ENCODE results near the gene CDK16.

CDK16 gene

GRCh38 chrX:47179221-47179927 lies 39.1 kb upstream of the CDK16 start:
- Mint-ChIP-seq H3K4me3 (no peak overlapping the region), H3K27ac (no peak overlapping the region), H3K36me3 (peaks cover 28% of the 10 kb centered on the region), H3K27me3 (no peaks in the 10 kb centered on the region), H3K9me3 (no peaks in the 10 kb centered on the region), H3K4me1 (peaks cover 2% of the 10 kb centered on the region)
- CTCF ChIA-PET: no interaction called here
- no peak for DNase-seq

- H3K36me3 Mint-ChIP-seq: peaks cover 30% of the 10 kb centered on the region
- H3K4me1 Mint-ChIP-seq: peaks cover 2% of the 10 kb centered on the region
- no peak overlapping the region for H3K4me3 Mint-ChIP-seq
- H3K27me3 Mint-ChIP-seq: no peaks in the 10 kb centered on the region
- CTCF ChIA-PET: no interaction called here
- no peak for DNase-seq
- H3K27ac Mint-ChIP-seq: no peak overlapping the region
- no peaks in the 10 kb centered on the region for H3K9me3 Mint-ChIP-seq
These were observed 38.6 kb upstream of the CDK16 start for GRCh38 chrX:47179928-47180255.

GRCh38 chrX:47180346-47180745 lies 38.1 kb upstream of the CDK16 start:
- peaks cover 2% of the 10 kb centered on the region for H3K4me1 Mint-ChIP-seq
- H3K27ac Mint-ChIP-seq: no peak overlapping the region
- CTCF ChIA-PET: no interaction called here
- DNase-seq: no peak
- peaks cover 30% of the 10 kb centered on the region for H3K36me3 Mint-ChIP-seq
- H3K27me3 Mint-ChIP-seq: no peaks in the 10 kb centered on the region
- H3K4me3 Mint-ChIP-seq: no peak overlapping the region
- H3K9me3 Mint-ChIP-seq: no peaks in the 10 kb centered on the region

GRCh38 chrX:47181301-47181700 lies 37.2 kb upstream of the CDK16 start:
- DNase-seq: no peak
- H3K27ac Mint-ChIP-seq: peak overlapping the region; percentile 37
- H3K4me1 Mint-ChIP-seq: peaks cover under 1% of the 10 kb centered on the region
- H3K36me3 Mint-ChIP-seq: peaks cover 33% of the 10 kb centered on the region
- no peaks in the 10 kb centered on the region for H3K9me3 Mint-ChIP-seq
- no peaks in the 10 kb centered on the region for H3K27me3 Mint-ChIP-seq
- CTCF ChIA-PET: no interaction called here
- H3K4me3 Mint-ChIP-seq: no peak overlapping the region

GRCh38 chrX:47182106-47182700 lies 36.3 kb upstream of the CDK16 start:
- CTCF ChIA-PET: no interaction called here
- Mint-ChIP-seq H3K4me1 (no peaks in the 10 kb centered on the region), H3K27ac (no peak overlapping the region), H3K27me3 (no peaks in the 10 kb centered on the region), H3K9me3 (no peaks in the 10 kb centered on the region), H3K36me3 (peaks cover 35% of the 10 kb centered on the region), H3K4me3 (no peak overlapping the region)
- DNase-seq: no peak

GRCh38 chrX:47184486-47184885 lies 34.0 kb upstream of the CDK16 start:
- no peak for DNase-seq
- Mint-ChIP-seq H3K9me3 (no peaks in the 10 kb centered on the region), H3K27ac (no peak overlapping the region), H3K4me1 (peaks cover 2% of the 10 kb centered on the region), H3K4me3 (no peak overlapping the region), H3K27me3 (no peaks in the 10 kb centered on the region), H3K36me3 (peaks cover 23% of the 10 kb centered on the region)
- CTCF ChIA-PET: no interaction called here

- Mint-ChIP-seq H3K27me3 (no peaks in the 10 kb centered on the region), H3K36me3 (peaks cover 21% of the 10 kb centered on the region), H3K4me3 (no peak overlapping the region), H3K9me3 (no peaks in the 10 kb centered on the region), H3K27ac (no peak overlapping the region), H3K4me1 (peaks cover 2% of the 10 kb centered on the region)
- no peak for DNase-seq
- CTCF ChIA-PET: no interaction called here
These were observed 33.2 kb upstream of the CDK16 start for GRCh38 chrX:47185241-47185640.

GRCh38 chrX:47186096-47186740 lies 32.3 kb upstream of the CDK16 start:
- Mint-ChIP-seq H3K4me3 (no peak overlapping the region), H3K4me1 (peaks cover 8% of the 10 kb centered on the region), H3K36me3 (peaks cover 18% of the 10 kb centered on the region), H3K27ac (no peak overlapping the region), H3K9me3 (no peaks in the 10 kb centered on the region), H3K27me3 (no peaks in the 10 kb centered on the region)
- DNase-seq: no peak
- CTCF ChIA-PET: no interaction called here

GRCh38 chrX:47187106-47187677 lies 31.3 kb upstream of the CDK16 start:
- Mint-ChIP-seq H3K27me3 (no peaks in the 10 kb centered on the region), H3K36me3 (peaks cover 18% of the 10 kb centered on the region), H3K27ac (peak overlapping the region; percentile 24), H3K4me1 (peaks cover 11% of the 10 kb centered on the region), H3K4me3 (no peak overlapping the region), H3K9me3 (no peaks in the 10 kb centered on the region)
- CTCF ChIA-PET: no interaction called here
- no peak for DNase-seq

GRCh38 chrX:47189906-47190305 lies 28.6 kb upstream of the CDK16 start:
- Mint-ChIP-seq H3K9me3 (no peaks in the 10 kb centered on the region), H3K4me1 (peaks cover 27% of the 10 kb centered on the region), H3K4me3 (no peak overlapping the region), H3K27ac (no peak overlapping the region), H3K27me3 (no peaks in the 10 kb centered on the region), H3K36me3 (peaks cover 17% of the 10 kb centered on the region)
- DNase-seq: no peak
- CTCF ChIA-PET: no interaction called here

GRCh38 chrX:47190445-47191269 lies 27.8 kb upstream of the CDK16 start:
- CTCF ChIA-PET: interaction anchor here (0.6 to 3.4 kb wide), 2 partner anchors 50 to 193 kb away, joined by 5 to 17 read pairs; no protein-coding TSS in a partner anchor
- Mint-ChIP-seq H3K36me3 (peaks cover 15% of the 10 kb centered on the region), H3K9me3 (no peaks in the 10 kb centered on the region), H3K4me1 (peaks cover 34% of the 10 kb centered on the region), H3K27ac (peak overlapping the region; percentile 94), H3K4me3 (peak overlapping the region; percentile 90), H3K27me3 (no peaks in the 10 kb centered on the region)
- DNase-seq: peak; percentile 89

- peak overlapping the region; percentile 90 for H3K4me3 Mint-ChIP-seq
- H3K27me3 Mint-ChIP-seq: no peaks in the 10 kb centered on the region
- peaks cover 40% of the 10 kb centered on the region for H3K4me1 Mint-ChIP-seq
- CTCF ChIA-PET: interaction anchor here (3.4 kb wide), 1 partner anchor 193 kb away, joined by 17 read pairs; no protein-coding TSS in a partner anchor
- DNase-seq: peak; percentile 65
- no peaks in the 10 kb centered on the region for H3K9me3 Mint-ChIP-seq
- peaks cover 19% of the 10 kb centered on the region for H3K36me3 Mint-ChIP-seq
- H3K27ac Mint-ChIP-seq: peak overlapping the region; percentile 94
These were observed 27.1 kb upstream of the CDK16 start for GRCh38 chrX:47191331-47191730.

GRCh38 chrX:47191806-47192401 lies 26.6 kb upstream of the CDK16 start:
- CTCF ChIA-PET: interaction anchor here (1.5 to 3.4 kb wide), 2 partner anchors 192 to 330 kb away, joined by 3 to 17 read pairs; no protein-coding TSS in a partner anchor
- H3K4me1 Mint-ChIP-seq: peaks cover 46% of the 10 kb centered on the region
- H3K27ac Mint-ChIP-seq: peak overlapping the region; percentile 94
- H3K9me3 Mint-ChIP-seq: no peaks in the 10 kb centered on the region
- peak overlapping the region; percentile 90 for H3K4me3 Mint-ChIP-seq
- peaks cover 20% of the 10 kb centered on the region for H3K36me3 Mint-ChIP-seq
- no peak for DNase-seq
- H3K27me3 Mint-ChIP-seq: no peaks in the 10 kb centered on the region
